GM19397 (cell line): ENCODE data around the gene KRT8.
"Not testable (repeated sequence)": the region's sequence is repeated elsewhere in the genome, so short reads cannot be mapped to it uniquely, and the experiment has no call there.

ENCODE experiments used
- ATAC-seq: cut with Tn5 transposase; IDR thresholded peaks from one replicate; pipeline ENCODE4 v1.9.1; 2021; ENCODE audit warnings: mild to moderate bottlenecking, moderate library complexity; ENCODE audit not compliant: unreplicated experiment

The KRT8 gene

GRCh38 chr12:52904509-52905300, at the start of gene KRT8:
KRT8 (minus strand) TSS chr12:52905076; CDS start chr12:52904981, 95 bp downstream.
- ATAC-seq: not testable (repeated sequence)

GRCh38 chr12:52953181-52953841, 48.4 kb upstream of the KRT8 start:
- no peak for ATAC-seq

GRCh38 chr12:52952076-52952801, 47.4 kb upstream of the KRT8 start:
- ATAC-seq: no peak

- no peak for ATAC-seq
Observed at GRCh38 chr12:52951640-52952039, 46.8 kb upstream of the KRT8 start.

GRCh38 chr12:52951126-52951525, 46.2 kb upstream of the KRT8 start:
- ATAC-seq: no peak

- ATAC-seq: no peak
Observed at GRCh38 chr12:52950553-52950952, 45.7 kb upstream of the KRT8 start.

GRCh38 chr12:52949413-52950331, 44.8 kb upstream of the KRT8 start:
- ATAC-seq: no peak

- no peak for ATAC-seq
Observed at GRCh38 chr12:52947738-52948423, 43.0 kb upstream of the KRT8 start.

GRCh38 chr12:52946797-52947547, 42.1 kb upstream of the KRT8 start:
- no peak for ATAC-seq

- ATAC-seq: no peak
Observed at GRCh38 chr12:52946334-52946733, 41.5 kb upstream of the KRT8 start.

GRCh38 chr12:52945389-52946232, 40.7 kb upstream of the KRT8 start:
- no peak for ATAC-seq

- no peak for ATAC-seq
Observed at GRCh38 chr12:52944683-52945388, 40.0 kb upstream of the KRT8 start.

GRCh38 chr12:52942901-52943181, 38.0 kb upstream of the KRT8 start:
- no peak for ATAC-seq

- ATAC-seq: no peak
Observed at GRCh38 chr12:52942066-52942900, 37.4 kb upstream of the KRT8 start.

- ATAC-seq: no peak
Observed at GRCh38 chr12:52929538-52929937, 24.7 kb upstream of the KRT8 start.

GRCh38 chr12:52927964-52928363, 23.1 kb upstream of the KRT8 start:
- ATAC-seq: no peak

- no peak for ATAC-seq
Observed at GRCh38 chr12:52926596-52927234, 21.8 kb upstream of the KRT8 start.
